DMS79 treated with DMSO at 0.1 percent for 48 hours (cell line): ENCODE results near the gene PKDREJ.

Experiments
- DNase-seq: peaks from one replicate; lab custom pipeline; 2025; lab: John Stamatoyannopoulos, UW

The PKDREJ gene

DNA sequence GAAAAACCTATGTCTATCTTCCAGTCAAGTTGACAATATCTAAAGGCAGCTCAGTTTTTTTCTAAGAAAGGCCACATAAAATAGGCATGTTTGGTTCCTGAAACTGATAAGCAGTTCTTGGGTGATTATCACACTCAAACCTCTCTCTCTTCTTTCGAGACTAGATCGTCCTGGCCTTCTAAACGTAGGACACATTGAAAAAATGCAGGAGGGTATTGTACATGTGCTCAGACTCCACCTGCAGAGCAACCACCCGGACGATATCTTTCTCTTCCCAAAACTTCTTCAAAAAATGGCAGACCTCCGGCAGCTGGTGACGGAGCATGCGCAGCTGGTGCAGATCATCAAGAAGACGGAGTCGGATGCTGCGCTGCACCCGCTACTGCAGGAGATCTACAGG lies 28.2 kb downstream of the PKDREJ start:
- DNase-seq = no peak

DNA sequence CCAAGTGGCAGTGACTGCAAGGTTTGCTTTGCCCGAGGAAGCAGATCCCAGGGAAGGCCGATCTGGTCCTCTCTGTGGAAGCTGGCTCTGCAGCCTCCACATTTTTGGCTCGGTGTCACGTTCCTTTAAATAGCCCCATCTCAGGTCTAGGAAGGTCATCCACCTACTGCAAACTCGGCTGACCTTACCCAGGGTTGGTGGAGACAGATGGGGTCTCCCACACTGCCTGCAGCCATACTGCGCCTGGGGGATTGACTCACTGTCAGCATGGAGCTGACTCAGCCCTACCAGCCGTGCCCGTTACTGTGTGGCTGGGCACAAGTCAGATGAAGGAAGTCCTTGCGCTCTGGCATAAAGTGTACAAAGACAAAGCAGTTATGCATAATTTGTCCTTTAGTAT lies 29.9 kb downstream of the PKDREJ start:
- no peak for DNase-seq

DNA sequence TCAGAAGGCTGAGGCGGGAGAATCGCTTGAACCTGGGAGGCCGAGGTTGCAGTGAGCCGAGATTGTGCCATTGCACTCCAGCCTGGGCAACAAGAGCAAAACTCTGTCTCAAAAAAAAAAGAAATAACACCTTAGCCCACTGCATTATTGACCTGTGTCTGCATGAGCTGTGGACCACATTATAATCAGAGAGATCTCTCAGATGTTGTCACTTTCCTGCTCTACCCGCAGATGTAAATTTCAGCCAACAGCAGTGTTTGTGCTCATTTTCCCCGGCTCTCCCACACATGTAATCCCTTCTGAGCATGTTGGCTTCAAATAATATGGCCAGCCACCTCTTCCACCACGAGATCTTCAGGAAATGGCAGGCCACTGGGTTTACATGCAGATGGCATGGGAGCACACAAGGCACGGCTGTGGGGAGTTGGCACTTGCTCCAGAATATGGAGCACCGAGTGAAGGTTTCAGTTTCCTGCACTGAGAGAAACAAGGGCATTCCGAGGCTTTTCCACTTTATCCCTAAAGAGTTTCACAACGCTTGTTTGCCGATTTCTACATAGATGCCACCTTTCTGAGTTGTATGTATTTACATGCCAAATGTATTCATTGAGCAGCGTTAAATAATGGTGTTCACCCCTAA lies 32.8 kb downstream of the PKDREJ start:
- no peak for DNase-seq

DNA sequence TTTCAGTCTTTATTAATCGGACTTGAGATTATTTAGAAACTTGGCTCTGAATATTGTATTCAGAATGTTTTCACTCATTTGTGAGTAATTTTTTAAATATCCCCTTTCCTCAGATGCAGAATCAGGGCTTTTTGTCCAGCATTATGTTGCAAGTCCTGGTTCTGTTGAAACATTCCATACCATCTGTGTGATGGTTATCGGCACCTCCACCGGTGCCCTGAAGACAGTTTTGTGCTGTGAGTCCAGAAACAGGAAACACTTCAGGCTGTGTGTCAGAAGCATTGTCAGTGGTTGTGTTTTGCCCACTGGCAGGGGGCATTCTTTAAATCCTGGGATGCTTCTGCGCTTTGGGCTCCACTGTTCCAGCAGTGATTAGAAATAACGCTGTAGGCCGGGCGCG lies 33.4 kb downstream of the PKDREJ start:
- no peak for DNase-seq

DNA sequence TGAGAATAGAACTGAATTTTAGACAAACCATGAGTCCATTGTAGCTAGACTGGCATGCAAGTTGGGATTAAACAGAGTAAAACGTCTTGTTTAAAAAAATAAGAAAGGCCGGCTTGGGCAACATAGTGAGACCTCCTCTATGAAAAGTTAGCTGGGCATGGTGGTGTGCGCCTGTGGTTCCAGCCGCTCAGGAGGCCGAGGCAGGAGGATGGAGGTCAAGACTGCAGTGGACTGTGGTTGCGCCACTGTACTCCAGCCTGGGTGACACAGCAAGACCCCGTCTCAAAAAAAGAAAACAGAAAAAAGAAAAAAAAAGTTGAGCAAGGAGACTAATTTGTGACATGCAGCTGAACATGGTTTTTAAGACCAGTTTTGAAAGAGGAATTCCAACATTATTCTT lies 36.6 kb downstream of the PKDREJ start:
- no peak for DNase-seq

DNA sequence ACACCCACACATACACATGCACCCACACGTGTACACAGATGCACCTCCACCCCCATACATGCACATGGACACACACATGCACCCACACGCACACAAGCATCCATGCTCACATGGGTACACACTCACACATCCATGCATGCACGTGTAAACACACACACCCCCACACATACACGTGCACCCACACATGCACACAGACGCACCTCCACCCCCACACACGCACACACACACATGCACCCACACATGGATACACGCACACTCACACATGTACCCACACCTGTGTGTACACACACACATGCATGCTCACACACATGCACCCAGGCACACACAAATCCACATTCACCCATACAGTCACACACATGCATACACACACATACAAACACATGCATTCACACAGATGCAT lies 37.5 kb downstream of the PKDREJ start:
- DNase-seq = no peak

DNA sequence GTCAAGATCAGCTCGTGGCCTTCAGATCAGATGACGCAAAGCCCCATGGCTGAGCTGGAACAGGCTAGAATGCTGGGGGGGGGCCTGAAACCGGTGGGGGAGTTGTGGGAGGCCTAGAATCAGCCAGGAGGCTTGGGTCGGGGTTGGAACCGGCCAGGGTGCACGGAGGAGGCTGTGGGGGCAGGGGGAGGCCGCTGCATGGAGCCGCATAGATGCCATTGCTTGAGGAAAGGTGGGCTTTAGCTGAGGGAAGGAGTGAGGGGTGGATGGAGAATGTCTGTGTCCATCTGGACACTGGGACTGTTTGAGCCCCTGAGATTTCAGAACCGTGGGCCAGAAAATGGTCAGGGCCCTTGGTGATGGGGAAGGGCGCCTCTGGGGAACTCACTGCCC lies 38.2 kb downstream of the PKDREJ start:
- no peak for DNase-seq

DNA sequence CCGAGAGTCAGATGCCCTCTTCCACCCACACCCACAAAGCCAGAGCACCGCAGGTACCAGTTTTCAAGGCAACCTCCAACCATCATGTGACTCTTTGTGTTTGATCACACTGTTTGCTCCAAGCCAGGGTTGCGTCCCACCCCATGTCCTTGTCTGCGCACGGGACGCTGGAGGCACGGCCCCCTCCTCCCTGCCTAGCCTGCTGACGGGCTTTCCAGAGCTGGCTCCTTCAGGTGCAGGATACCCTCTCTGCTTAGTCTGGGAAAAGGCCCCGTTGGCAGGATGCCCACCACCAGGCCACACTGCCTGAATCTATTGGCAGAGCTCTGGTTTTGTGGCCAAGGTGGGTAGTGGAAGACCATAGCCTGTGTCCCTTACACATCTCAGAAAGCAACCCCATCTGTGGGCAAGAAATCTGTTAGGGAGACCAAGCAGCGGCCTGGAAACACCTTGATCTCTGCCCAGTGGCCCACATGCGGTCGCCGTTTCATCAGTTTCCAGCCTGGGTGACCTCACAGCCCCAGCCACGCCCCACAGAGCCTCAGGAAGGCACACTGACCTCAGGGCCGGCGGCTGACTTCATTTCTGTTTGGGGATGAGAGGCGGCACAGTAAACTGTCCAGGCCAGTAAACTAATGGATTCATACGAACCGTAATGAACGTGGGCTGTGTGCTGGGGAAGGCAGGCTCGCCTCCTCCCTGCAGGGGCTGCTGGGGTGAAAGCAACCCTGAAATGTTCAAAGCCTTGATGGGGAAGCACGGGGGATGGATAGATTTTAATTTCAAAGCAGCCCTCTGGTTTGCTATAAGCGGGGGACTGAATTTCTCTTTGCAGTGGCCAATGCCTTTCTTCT lies 38.9 kb downstream of the PKDREJ start:
- DNase-seq = no peak

DNA sequence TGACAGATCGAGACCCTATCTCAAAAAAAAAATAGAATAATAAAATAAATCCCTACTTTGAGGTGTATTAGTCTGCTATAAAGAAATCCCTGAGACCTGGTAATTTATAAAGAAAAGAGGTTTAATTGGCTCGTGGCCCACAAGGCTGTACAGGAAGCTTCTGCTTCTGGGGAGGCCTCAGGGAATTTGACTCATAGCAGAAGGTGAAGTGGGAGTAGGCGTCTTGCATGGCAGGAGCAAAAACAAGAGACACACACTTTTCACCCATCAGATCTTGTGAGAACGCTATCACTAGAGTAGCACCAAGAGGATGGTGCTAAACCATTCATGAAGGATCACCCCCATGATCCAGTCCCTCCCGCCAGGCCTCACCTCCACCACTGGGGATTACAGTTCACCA lies 42.2 kb downstream of the PKDREJ start:
- no peak for DNase-seq

DNA sequence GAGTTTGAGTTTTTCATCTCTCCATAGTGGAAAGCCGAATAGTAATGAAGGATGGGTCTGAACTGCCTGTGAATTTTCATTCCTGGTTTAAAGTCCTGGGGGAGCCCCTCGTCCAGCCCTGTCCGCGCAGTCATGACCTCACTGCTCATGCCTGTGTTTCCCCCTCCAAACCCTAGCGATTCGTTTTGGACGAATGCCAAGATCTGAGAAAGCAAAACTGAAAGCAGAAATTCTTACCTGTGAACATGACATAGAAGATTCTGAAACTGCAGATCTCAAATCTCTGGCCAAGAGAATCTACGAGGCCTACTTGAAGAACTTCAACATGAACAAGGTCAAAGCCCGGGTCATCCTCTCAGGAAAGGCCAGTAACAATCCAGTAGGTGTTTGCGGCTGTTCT lies 43.5 kb downstream of the PKDREJ start:
- DNase-seq = no peak

DNA sequence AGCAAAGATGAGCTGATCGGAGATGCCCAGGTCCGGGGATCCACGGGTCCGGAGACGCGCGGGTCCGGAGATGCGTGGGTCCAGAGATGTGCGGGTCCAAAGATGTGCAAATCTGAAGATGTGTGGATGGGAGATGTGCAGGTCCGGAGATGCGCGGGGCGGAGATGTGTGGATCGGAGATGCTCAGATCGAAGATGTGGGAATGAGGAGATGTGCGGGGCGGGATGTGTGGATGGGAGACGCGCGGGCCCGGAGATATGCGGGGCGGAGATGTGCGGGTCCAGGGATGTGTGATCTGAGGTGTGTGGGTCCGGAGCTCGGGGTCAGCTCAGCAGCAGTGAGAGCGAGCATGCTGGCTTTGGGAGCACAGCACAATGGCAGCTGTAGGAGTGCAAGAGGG lies 48.5 kb downstream of the PKDREJ start:
- DNase-seq = no peak

DNA sequence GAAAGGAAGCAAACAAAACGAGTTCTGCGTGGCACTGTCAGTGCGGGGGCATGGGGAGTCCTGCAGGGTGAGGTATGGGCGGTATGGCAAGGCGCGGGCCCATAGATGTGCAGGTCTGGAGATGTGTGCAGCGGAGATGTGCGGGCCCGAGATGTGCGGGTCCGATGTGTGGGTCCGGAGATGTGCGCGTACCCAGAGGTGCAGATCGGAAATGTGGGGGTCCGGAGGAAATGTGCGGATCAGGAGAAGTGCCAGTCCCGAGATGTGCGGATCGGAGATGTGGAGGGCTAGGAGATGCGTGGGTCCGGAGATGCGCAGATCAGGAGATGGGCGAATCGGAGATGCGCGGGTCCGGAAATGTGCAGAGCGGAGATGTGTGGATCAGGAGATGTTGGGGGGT lies 49.0 kb downstream of the PKDREJ start:
- DNase-seq = no peak

DNA sequence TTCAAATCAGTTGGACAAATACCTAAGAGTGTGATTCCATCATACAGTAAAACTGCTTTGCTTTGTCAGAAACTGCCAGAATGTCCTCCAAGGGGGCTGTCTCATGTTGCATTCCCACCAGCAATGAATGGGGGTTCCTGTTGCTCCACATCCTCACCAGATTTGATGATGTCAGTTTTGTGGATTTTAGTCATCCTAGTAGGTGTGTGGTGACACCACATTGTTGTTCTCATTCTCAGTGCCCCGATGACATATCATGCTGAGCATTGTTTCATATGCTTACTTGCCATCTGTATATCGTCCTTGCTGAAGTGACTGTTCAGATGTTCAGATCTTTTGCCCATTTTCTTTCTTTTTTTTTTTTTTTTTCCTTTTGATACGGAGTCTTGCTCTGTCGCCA lies 50.1 kb downstream of the PKDREJ start:
- no peak for DNase-seq

DNA sequence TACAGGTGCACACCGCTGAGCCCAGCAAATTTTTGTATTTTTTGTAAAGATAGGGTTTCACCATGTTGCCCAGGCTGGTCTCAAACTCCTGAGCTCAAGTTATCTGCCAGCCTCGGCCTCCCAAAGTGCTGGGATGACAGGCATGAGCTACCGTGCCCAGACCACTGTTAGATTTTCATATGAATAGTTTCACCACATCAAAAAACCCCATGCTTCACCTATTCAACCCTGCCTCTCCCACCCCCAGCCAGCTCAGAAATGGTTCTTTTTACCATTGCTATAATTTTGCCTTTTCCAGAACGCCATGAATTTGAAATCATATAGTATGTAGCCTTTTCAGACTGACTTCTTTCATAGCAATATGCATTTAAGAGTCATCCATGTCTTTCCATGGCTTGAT lies 50.9 kb downstream of the PKDREJ start:
- no peak for DNase-seq

DNA sequence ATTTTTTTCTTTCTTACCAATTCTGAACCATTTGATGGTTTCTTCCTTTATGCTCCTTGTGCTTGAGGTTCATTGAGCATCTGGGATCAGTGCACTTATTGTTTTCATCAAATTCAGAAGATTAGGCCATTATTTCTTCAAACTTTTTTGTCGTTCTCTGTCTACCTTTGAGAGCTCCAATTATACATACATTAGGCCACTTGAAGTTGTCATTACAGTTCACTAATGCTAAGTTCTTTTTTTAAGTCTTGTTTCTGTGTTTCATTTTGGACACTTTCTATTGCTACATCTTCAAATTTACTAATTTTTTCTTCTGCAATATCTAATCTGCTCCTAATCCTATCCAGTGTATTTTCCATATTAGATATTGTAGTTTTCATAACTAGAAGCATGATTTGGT lies 53.9 kb downstream of the PKDREJ start:
- no peak for DNase-seq
